ENCODE results near the gene HOXC9.

Gene HOXC9

DNA sequence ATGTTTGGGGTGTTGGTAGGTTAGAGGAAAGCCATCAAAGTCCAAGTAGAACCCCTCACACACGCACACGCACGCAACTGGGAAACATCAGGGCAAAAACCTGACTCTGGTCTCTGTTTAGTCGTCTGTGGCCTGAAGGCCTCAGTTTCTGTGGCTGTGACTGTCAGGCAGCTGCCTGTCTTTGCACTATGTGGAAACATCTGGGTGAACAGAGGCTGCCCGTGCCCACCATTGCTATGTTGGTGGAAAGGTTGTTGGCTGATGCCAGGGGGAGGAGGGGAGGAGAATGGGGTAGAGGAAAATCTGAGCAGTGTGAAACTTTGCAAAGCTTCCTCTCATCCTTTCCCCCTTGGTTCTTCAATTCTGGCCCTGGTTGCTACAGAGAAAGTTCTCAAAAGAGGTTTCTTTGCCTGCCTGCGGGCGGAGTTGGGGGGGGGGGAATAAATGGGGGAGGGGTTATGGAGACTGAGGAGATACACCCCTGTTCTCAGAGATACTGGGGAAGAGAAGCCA, 7.5 kb upstream of the HOXC9 start:
- Histone ChIP-seq H3K27ac (replicated peaks) (no peak overlapping the region), H3K27me3 (ENCODE audit: insufficient read depth, poor library complexity, severe bottlenecking) (peaks cover 89% of the 10 kb centered on the region), H3K4me3 (replicated peaks; ENCODE audit: insufficient read depth, low read length) (no peak overlapping the region)
- no peak for TF ChIP-seq REST (IDR thresholded peaks at IDR 0.05; ENCODE audit: insufficient replicate concordance, low read depth)
- no peak for TF ChIP-seq POLR2AphosphoS5 (IDR thresholded peaks at IDR 0.05; ENCODE audit: low read depth)
- TF ChIP-seq SPI1 (IDR thresholded peaks at IDR 0.05; ENCODE audit: borderline replicate concordance, low read depth): no peak
- no peak for TF ChIP-seq GABPA (IDR thresholded peaks at IDR 0.05; ENCODE audit: low read depth)
- TF ChIP-seq CTCF (IDR thresholded peaks at IDR 0.05; ENCODE audit: insufficient read depth, low read length): no peak
- DNase-seq (ENCODE audit: low read depth in 1 of 2, low spot score in 1 of 2): no peak

- no peak overlapping the region for H3K27ac ChIP-seq (replicated peaks)
- DNase-seq (ENCODE audit: low read depth in 1 of 2, low spot score in 1 of 2): no peak
- H3K4me3 ChIP-seq (replicated peaks; ENCODE audit: insufficient read depth, low read length): no peak overlapping the region
- no peak for TF ChIP-seq SPI1 (IDR thresholded peaks at IDR 0.05; ENCODE audit: borderline replicate concordance, low read depth)
- no peak for TF ChIP-seq REST (IDR thresholded peaks at IDR 0.05; ENCODE audit: insufficient replicate concordance, low read depth)
- no peak for TF ChIP-seq GABPA (IDR thresholded peaks at IDR 0.05; ENCODE audit: low read depth)
- TF ChIP-seq CTCF (IDR thresholded peaks at IDR 0.05; ENCODE audit: insufficient read depth, low read length): no peak
- no peak for TF ChIP-seq POLR2AphosphoS5 (IDR thresholded peaks at IDR 0.05; ENCODE audit: low read depth)
- peaks cover 92% of the 10 kb centered on the region for H3K27me3 ChIP-seq (ENCODE audit: insufficient read depth, poor library complexity, severe bottlenecking)
These were observed 6.6 kb upstream of the HOXC9 start for GRCh38 chr12:53993162-53994008.

DNA sequence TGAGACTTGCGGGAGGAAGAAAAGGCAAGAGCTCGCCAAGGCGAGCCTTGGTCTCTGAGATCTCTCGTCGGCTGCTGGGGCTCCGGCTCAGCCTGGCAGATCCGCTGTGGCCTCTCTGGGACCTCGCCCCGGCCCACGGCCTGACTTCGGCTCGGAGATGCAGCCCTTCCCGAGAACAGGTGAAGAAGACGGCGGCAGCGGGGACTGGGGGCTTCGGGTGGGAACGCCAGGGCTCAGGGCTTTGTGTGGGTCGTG, 6.0 kb upstream of the HOXC9 start:
- peaks cover 97% of the 10 kb centered on the region for H3K27me3 ChIP-seq (ENCODE audit: insufficient read depth, poor library complexity, severe bottlenecking)
- no peak for DNase-seq (ENCODE audit: low read depth in 1 of 2, low spot score in 1 of 2)
- no peak overlapping the region for H3K4me3 ChIP-seq (replicated peaks; ENCODE audit: insufficient read depth, low read length)
- TF ChIP-seq SPI1 (IDR thresholded peaks at IDR 0.05; ENCODE audit: borderline replicate concordance, low read depth) (no peak), REST (IDR thresholded peaks at IDR 0.05; ENCODE audit: insufficient replicate concordance, low read depth) (no peak), CTCF (IDR thresholded peaks at IDR 0.05; ENCODE audit: insufficient read depth, low read length) (no peak), POLR2AphosphoS5 (IDR thresholded peaks at IDR 0.05; ENCODE audit: low read depth) (no peak), GABPA (IDR thresholded peaks at IDR 0.05; ENCODE audit: low read depth) (no peak)
- H3K27ac ChIP-seq (replicated peaks): no peak overlapping the region
